ENCODE data around the gene RASA3.

RASA3 gene

DNA sequence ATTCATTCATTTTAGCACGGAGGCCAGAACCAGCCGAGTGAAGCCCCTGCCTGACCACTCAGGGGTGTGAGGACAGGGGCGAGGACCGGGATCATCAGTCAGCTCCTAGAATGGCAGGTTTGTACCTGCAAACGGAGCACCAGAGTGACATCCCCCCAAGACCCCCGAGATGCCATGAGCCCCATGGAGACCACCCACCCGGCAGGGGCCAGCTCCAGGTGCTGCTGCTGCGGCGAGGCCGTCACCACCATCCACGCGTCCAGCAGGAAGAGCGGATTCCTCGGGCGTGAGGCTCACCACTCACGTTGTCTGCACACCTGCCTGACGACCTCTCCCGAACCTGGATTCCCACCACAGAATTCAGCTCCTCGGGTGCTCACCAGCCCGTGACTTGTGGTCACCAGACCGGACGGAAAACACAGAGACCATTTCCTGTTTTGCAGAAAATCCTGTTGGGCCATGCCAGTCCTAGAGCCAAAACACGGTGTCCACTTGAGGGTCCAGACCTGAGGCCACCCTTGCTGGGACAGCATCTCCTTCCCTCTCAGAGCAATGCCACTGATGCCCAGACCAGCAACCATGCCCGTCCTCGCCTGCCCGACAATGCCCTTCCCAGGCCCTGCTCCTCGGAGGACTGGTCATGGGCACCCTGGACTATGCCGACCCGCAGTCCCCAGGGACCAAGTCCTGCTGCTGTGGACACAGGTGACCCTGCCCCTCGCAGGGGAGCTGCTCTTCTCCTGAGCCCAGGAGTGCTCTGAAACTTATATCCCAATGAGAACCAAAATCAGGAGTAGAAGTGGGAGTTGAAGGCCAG lies 74.2 kb downstream of the RASA3 start:
- ATAC-seq (ENCODE audit: insufficient read depth, low read depth) = no peak
- H3K27ac ChIP-seq (ENCODE audit: low read length) = no peak overlapping the region
- no peak overlapping the region for H3K4me3 ChIP-seq (ENCODE audit: low read depth in 1 of 2, low read length in 2 of 2)
- H3K36me3 ChIP-seq (ENCODE audit: insufficient read depth, low read length) = peaks cover 52% of the 10 kb centered on the region
- H3K9me3 ChIP-seq (ENCODE audit: insufficient read depth, low read length, severe bottlenecking) = no peaks in the 10 kb centered on the region
- no peak overlapping the region for H3K4me2 ChIP-seq (ENCODE audit: insufficient read depth, low read length)
- no peaks in the 10 kb centered on the region for H3K27me3 ChIP-seq (ENCODE audit: insufficient read depth, low read length, poor library complexity)
- peaks cover 75% of the 10 kb centered on the region for H4K20me1 ChIP-seq (ENCODE audit: insufficient read depth, low read length)
- H2AFZ ChIP-seq (ENCODE audit: low read depth, low read length) = no peak overlapping the region
- no peaks in the 10 kb centered on the region for H3K4me1 ChIP-seq (ENCODE audit: insufficient read depth, low read length)
- peaks cover 77% of the 10 kb centered on the region for H3K79me2 ChIP-seq (ENCODE audit: insufficient read depth, low read length)
- TF ChIP-seq EZH2 (IDR thresholded peaks at IDR 0.05; ENCODE audit: borderline replicate concordance, low read depth, low read length, severe bottlenecking) = no peak
- TF ChIP-seq, protein P1, sequence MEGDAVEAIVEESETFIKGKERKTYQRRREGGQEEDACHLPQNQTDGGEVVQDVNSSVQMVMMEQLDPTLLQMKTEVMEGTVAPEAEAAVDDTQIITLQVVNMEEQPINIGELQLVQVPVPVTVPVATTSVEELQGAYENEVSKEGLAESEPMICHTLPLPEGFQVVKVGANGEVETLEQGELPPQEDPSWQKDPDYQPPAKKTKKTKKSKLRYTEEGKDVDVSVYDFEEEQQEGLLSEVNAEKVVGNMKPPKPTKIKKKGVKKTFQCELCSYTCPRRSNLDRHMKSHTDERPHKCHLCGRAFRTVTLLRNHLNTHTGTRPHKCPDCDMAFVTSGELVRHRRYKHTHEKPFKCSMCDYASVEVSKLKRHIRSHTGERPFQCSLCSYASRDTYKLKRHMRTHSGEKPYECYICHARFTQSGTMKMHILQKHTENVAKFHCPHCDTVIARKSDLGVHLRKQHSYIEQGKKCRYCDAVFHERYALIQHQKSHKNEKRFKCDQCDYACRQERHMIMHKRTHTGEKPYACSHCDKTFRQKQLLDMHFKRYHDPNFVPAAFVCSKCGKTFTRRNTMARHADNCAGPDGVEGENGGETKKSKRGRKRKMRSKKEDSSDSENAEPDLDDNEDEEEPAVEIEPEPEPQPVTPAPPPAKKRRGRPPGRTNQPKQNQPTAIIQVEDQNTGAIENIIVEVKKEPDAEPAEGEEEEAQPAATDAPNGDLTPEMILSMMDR (IDR thresholded peaks at IDR 0.05; ENCODE audit: borderline replicate concordance, extremely low read depth, low read length, poor library complexity, severe bottlenecking) = no peak
- H3K9ac ChIP-seq (ENCODE audit: low read depth, low read length) = no peak overlapping the region
- no peak for DNase-seq

DNA sequence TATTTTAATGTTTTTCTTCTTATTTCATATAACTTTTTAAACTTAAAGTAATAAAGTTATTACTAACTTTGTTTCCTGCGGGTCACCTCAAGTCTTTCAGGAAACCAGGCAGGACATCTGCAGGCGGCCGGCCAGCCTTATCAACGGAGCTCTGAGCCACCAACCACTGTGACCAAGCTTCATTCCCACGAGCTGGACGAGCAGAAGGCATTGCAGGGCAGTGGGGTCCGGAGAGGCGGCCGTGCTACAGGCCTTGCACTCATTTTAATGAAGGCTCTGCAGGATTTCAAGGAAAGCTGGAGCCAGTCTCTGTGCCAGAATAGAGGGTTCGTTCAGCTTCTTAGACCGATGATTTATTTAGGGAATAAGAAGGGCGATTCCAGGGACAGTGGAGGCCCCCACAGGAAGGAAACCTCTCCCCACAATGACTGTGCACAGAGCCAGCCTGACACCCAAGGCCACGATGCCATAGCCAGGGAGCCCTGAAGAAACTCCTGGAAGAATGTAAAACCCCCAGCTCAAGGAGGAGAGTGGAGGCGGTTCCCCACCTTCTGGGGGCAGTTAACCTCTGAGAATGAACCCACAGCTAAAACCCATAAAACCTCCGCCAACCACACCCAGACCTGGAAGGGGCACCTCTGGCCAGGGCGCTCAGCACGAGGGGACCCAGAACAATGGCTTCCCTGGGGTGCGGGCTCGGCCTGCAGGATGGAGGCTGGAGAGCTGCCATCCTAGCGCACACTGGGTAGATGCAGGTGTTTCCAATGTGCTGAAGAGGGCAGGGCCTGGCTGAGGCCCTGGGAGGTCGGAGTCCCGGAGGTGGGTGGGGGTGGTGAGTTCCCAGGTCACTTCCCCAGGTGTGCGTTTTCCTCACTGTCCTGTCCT lies 75.0 kb downstream of the RASA3 start:
- no peak for DNase-seq
- no peak overlapping the region for H2AFZ ChIP-seq (ENCODE audit: low read depth, low read length)
- H3K9ac ChIP-seq (ENCODE audit: low read depth, low read length) = no peak overlapping the region
- H3K4me3 ChIP-seq (ENCODE audit: low read depth in 1 of 2, low read length in 2 of 2) = no peak overlapping the region
- H3K36me3 ChIP-seq (ENCODE audit: insufficient read depth, low read length) = peaks cover 50% of the 10 kb centered on the region
- no peaks in the 10 kb centered on the region for H3K27me3 ChIP-seq (ENCODE audit: insufficient read depth, low read length, poor library complexity)
- H4K20me1 ChIP-seq (ENCODE audit: insufficient read depth, low read length) = peaks cover 76% of the 10 kb centered on the region
- no peaks in the 10 kb centered on the region for H3K4me1 ChIP-seq (ENCODE audit: insufficient read depth, low read length)
- no peak for ATAC-seq (ENCODE audit: insufficient read depth, low read depth)
- TF ChIP-seq EZH2 (IDR thresholded peaks at IDR 0.05; ENCODE audit: borderline replicate concordance, low read depth, low read length, severe bottlenecking) = no peak
- TF ChIP-seq, protein P1 (IDR thresholded peaks at IDR 0.05; ENCODE audit: borderline replicate concordance, extremely low read depth, low read length, poor library complexity, severe bottlenecking) = no peak
- no peak overlapping the region for H3K4me2 ChIP-seq (ENCODE audit: insufficient read depth, low read length)
- H3K9me3 ChIP-seq (ENCODE audit: insufficient read depth, low read length, severe bottlenecking) = no peaks in the 10 kb centered on the region
- peaks cover 75% of the 10 kb centered on the region for H3K79me2 ChIP-seq (ENCODE audit: insufficient read depth, low read length)
- no peak overlapping the region for H3K27ac ChIP-seq (ENCODE audit: low read length)

DNA sequence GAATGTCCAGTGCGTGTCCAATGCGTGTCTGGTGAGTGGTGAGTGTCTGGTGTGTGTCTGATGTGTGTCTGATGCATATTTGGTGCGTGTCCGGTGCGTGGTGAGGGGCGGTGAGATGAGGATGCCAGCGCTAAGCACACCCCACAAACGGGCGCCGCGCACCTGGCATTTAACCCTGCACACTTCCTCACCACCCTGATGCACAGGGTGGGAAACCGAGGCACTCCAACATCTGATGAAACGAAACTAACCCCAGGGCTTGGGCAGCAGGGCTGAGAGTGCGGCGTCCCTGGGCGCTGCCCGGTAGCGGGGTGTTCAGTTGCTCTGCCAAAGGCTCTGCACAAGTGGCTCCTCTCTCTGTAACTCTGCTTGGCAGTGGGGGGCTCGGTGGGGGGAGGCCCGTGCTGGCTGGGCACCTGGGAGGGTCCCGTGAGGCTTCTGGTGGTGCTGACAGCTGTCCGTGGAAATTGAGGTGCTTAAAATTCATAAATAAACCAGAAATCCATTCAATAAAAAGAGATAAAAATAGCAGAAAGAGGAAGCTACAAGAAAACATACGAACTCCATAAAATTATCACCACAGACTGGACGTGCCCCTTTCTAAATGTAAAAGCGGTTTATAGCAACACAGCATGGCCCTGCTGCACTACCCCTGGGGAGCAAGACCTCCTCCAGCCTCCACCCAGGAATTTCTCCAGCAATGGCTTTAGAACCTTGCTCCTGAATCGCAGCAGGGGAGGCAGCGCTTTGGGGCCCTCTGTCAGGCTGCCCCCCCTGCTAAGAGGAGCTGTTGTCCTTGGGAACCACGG lies 76.0 kb downstream of the RASA3 start:
- Histone ChIP-seq H2AFZ (ENCODE audit: low read depth, low read length) (no peak overlapping the region), H3K36me3 (ENCODE audit: insufficient read depth, low read length) (peaks cover 53% of the 10 kb centered on the region), H3K4me3 (ENCODE audit: low read depth in 1 of 2, low read length in 2 of 2) (no peak overlapping the region), H3K79me2 (ENCODE audit: insufficient read depth, low read length) (peaks cover 70% of the 10 kb centered on the region), H3K4me1 (ENCODE audit: insufficient read depth, low read length) (no peaks in the 10 kb centered on the region), H3K27me3 (ENCODE audit: insufficient read depth, low read length, poor library complexity) (no peaks in the 10 kb centered on the region), H3K9ac (ENCODE audit: low read depth, low read length) (no peak overlapping the region), H3K4me2 (ENCODE audit: insufficient read depth, low read length) (no peak overlapping the region), H3K9me3 (ENCODE audit: insufficient read depth, low read length, severe bottlenecking) (no peaks in the 10 kb centered on the region), H3K27ac (ENCODE audit: low read length) (no peak overlapping the region), H4K20me1 (ENCODE audit: insufficient read depth, low read length) (peaks cover 79% of the 10 kb centered on the region)
- TF ChIP-seq, protein P1 (IDR thresholded peaks at IDR 0.05; ENCODE audit: borderline replicate concordance, extremely low read depth, low read length, poor library complexity, severe bottlenecking) = no peak
- TF ChIP-seq EZH2 (IDR thresholded peaks at IDR 0.05; ENCODE audit: borderline replicate concordance, low read depth, low read length, severe bottlenecking) = no peak
- ATAC-seq (ENCODE audit: insufficient read depth, low read depth) (no peak), DNase-seq (no peak)

Data from DND-41 (cell line).